BLaER1 treated with 17β-estradiol and CSF1 and Interleukin-3, amounts not matched to agents 10 nM and 100 nM (cell line): ENCODE measurements around the gene MRPS9.

ENCODE experiments used
- H3K27ac ChIP-seq, 11 experiments: shearing (Covaris generic); formaldehyde crosslinking; 2 replicates each; pipeline ENCODE4 v1.8.1; 2022
- H3K27me3 ChIP-seq, 11 experiments: shearing (Covaris generic); formaldehyde crosslinking; 2 replicates each; pipeline ENCODE4 v1.8.1; 2022
- H3K36me3 ChIP-seq, 11 experiments: shearing (Covaris generic); formaldehyde crosslinking; 2 replicates each; pipeline ENCODE4 v1.8.1; 2022
- H3K4me1 ChIP-seq, 10 experiments: shearing (Covaris generic); formaldehyde crosslinking; 2 replicates each; pipeline ENCODE4 v1.8.1; 2022
- H3K4me2 ChIP-seq, 11 experiments: shearing (Covaris generic); formaldehyde crosslinking; 2 replicates each; pipeline ENCODE4 v1.8.1; 2022
- H3K4me3 ChIP-seq, 10 experiments: shearing (Covaris generic); formaldehyde crosslinking; 2 replicates each; pipeline ENCODE4 v1.8.1; 2022
- H3K9ac ChIP-seq, 11 experiments: shearing (Covaris generic); formaldehyde crosslinking; 2 replicates each; pipeline ENCODE4 v1.8.1; 2022
- H3K9me3 ChIP-seq, 11 experiments: shearing (Covaris generic); formaldehyde crosslinking; replicated peaks in 1 of 11; 2 replicates each; pipeline ENCODE4 v1.8.1; 2022
- H4K20me1 ChIP-seq, 11 experiments: shearing (Covaris generic); formaldehyde crosslinking; 2 replicates each; pipeline ENCODE4 v1.8.1; 2022
- Cebpa-rat ChIP-seq, 11 experiments: shearing (Covaris generic); IDR thresholded peaks; 2 replicates each; pipeline ENCODE4 v1.8.1; 2022

Gene MRPS9

DNA sequence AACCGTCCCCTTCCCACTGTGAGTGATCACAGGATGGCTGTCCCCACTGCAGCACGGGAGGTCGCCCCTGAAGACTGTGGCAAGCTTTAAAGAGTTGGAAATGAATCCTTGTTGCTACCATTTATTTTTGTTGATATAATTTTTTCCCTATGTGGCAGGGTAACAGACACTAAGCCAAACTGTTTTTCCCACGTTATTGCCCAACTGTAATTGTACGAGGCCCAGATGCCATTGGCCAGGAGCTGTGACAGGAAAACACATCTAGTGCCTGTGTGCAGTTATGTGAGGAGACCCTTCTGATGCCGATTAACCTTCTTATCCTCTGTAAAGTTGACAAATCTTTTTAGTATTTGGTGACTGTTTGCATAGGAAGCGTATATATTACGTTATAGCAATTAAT lies 44.2 kb downstream of the MRPS9 start:
- Histone ChIP-seq H3K4me2 (no peak overlapping the region), H4K20me1 (no peaks in the 10 kb centered on the region), H3K27ac (no peak overlapping the region), H3K36me3 (peaks cover 10 to 43% (median 19%) of the 10 kb centered on the region in 11 experiments; a peak in 19 of 22 replicates), H3K4me1 (peaks cover 0 to 7% (median 5%) of the 10 kb centered on the region in 10 experiments; a peak in 12 of 20 replicates), H3K4me3 (no peak overlapping the region), H3K27me3 (no peaks in the 10 kb centered on the region), H3K9me3 (no peaks in the 10 kb centered on the region; a peak in 1 of 22 replicates), H3K9ac (no peak overlapping the region)
- TF ChIP-seq Cebpa-rat (IDR thresholded peaks at IDR 0.05): no peak

DNA sequence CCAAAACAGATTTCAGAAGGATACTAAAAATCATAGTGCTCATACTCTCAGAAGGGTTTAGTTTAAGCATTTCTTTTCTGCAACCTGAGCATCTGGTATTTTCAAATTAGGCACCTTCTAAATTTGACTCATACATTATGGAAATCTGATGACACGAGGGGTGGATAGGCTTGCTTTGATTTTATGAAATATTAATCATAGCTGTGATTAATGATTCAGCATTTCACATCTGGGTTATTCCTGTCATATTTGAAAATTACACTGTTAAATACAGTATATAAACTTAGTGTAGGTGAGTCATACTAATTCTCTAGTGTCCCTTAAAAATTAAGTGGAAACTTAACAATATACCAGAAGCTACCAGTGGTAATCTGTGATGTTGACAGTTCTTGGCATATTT lies 47.7 kb downstream of the MRPS9 start:
- peaks cover 0 to 18% (median 13%) of the 10 kb centered on the region in 10 experiments; a peak in 14 of 20 replicates for H3K4me1 ChIP-seq
- H4K20me1 ChIP-seq: no peaks in the 10 kb centered on the region
- no peak for TF ChIP-seq Cebpa-rat (IDR thresholded peaks at IDR 0.05)
- H3K36me3 ChIP-seq: peaks cover 18 to 46% (median 29%) of the 10 kb centered on the region in 11 experiments; a peak in 21 of 22 replicates
- no peaks in the 10 kb centered on the region for H3K27me3 ChIP-seq
- H3K9me3 ChIP-seq: no peaks in the 10 kb centered on the region; a peak in 2 of 22 replicates
- H3K9ac ChIP-seq: no peak overlapping the region
- no peak overlapping the region for H3K27ac ChIP-seq
- H3K4me3 ChIP-seq: no peak overlapping the region
- no peak overlapping the region for H3K4me2 ChIP-seq

DNA sequence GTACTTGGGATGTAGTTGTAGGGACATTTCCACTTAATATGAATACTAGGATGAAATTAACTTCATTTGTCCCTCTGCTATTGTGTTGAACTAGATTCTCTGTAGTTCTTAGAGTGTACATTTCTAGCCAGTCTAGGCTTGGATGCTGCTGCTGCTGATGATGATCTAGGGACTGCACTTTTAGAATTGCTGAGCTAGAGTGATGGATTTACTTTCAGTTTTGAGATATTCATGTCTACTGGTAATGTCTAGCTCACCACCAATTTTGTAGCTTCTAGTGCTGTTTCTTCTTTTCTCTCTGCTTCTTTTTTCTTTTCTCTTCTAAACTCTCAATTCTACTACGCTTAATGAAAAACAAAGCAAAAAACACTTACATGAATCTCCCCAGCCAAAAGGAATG lies 49.4 kb downstream of the MRPS9 start:
- H3K4me1 ChIP-seq: peaks cover 0 to 18% (median 13%) of the 10 kb centered on the region in 10 experiments; a peak in 14 of 20 replicates
- peaks cover 4 to 43% (median 19%) of the 10 kb centered on the region in 11 experiments; a peak in 17 of 22 replicates for H3K36me3 ChIP-seq
- no peaks in the 10 kb centered on the region for H4K20me1 ChIP-seq
- peak overlapping the region in 7 of 11 experiments; percentile 8 to 59 (median 35); a peak in 13 of 22 replicates for H3K4me2 ChIP-seq
- no peak overlapping the region for H3K27ac ChIP-seq
- no peaks in the 10 kb centered on the region for H3K27me3 ChIP-seq
- TF ChIP-seq Cebpa-rat (IDR thresholded peaks at IDR 0.05): no peak
- no peaks in the 10 kb centered on the region; a peak in 2 of 22 replicates for H3K9me3 ChIP-seq
- no peak overlapping the region for H3K9ac ChIP-seq
- H3K4me3 ChIP-seq: no peak overlapping the region

DNA sequence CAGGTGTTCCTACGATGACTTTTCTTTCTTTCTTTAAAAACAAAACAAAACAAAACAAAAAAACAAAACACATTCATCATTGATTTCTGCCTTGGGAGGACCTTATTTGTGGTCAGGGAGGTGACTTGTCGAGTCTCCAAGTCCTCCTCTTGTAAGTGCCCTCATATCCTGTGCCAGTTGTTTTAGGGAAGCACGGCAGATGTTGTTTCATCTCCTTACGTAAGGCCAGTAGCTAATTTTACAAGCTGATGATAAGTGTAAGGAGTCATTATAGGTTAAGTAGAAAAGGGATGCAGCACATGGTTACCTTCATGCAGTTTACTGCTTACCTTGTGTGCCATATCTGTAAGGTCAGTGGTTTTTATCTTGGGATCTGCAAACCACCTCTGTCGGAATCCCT lies 52.2 kb downstream of the MRPS9 start:
- Histone ChIP-seq H3K36me3 (peaks cover 11 to 62% (median 32%) of the 10 kb centered on the region in 11 experiments; a peak in 20 of 22 replicates), H3K4me1 (peaks cover 0 to 18% (median 13%) of the 10 kb centered on the region in 10 experiments; a peak in 14 of 20 replicates), H3K27me3 (no peaks in the 10 kb centered on the region), H4K20me1 (no peaks in the 10 kb centered on the region), H3K4me2 (peak overlapping the region in 4 of 11 experiments; percentile 19 to 49 (median 36); a peak in 6 of 22 replicates), H3K9me3 (no peaks in the 10 kb centered on the region; a peak in 2 of 22 replicates), H3K27ac (no peak overlapping the region), H3K9ac (no peak overlapping the region), H3K4me3 (no peak overlapping the region)
- TF ChIP-seq Cebpa-rat (IDR thresholded peaks at IDR 0.05): no peak

DNA sequence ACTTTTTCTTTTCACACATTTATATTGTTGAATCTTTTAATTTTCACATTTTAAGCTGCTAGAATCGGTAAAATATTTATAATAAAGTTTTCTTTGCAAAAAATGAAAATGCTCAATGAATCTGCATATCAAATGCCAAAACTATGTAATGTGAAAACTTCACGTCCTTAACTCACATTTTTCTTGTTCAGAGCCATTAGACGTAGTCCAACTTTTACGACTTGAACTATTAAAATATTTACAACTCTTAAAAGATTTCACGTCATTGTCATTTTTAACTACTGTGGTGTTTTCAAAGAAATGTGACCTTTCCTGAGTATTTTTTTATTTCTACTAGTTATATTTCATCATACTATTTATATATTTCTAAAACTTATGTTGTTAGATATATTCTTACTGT lies 54.9 kb downstream of the MRPS9 start:
- H3K27me3 ChIP-seq: no peaks in the 10 kb centered on the region
- H3K4me3 ChIP-seq: no peak overlapping the region
- no peak for TF ChIP-seq Cebpa-rat (IDR thresholded peaks at IDR 0.05)
- H3K27ac ChIP-seq: no peak overlapping the region; a peak in 1 of 22 replicates
- H4K20me1 ChIP-seq: no peaks in the 10 kb centered on the region
- no peak overlapping the region for H3K4me2 ChIP-seq
- H3K9ac ChIP-seq: no peak overlapping the region
- H3K36me3 ChIP-seq: peaks cover 29 to 89% (median 54%) of the 10 kb centered on the region in 11 experiments
- no peaks in the 10 kb centered on the region; a peak in 2 of 22 replicates for H3K9me3 ChIP-seq
- peaks cover 0 to 9% (median 2%) of the 10 kb centered on the region in 10 experiments; a peak in 7 of 20 replicates for H3K4me1 ChIP-seq

DNA sequence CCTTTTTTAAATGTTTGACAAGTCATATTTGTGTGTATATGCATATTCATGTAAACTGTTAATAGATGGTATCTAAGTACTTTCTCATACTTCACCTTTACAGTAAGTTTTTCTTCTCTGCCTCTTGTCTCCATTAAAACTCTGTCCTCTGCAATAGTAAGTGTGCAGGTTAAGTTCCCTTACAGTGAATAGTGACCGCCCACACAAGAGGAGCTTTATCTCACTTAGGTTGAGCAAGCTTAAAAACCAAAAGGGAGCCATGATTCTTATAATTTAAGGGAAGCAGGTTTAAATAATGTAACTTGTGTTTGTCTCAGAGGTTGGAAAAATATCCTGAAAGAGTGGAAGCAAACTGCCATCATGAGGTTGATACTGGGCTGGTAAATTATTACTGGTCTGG lies 61.3 kb downstream of the MRPS9 start:
- Histone ChIP-seq H3K4me3 (no peak overlapping the region), H3K27me3 (no peaks in the 10 kb centered on the region), H3K9me3 (no peaks in the 10 kb centered on the region), H3K4me1 (peaks cover 0 to 13% (median 0%) of the 10 kb centered on the region in 10 experiments; a peak in 7 of 20 replicates), H3K36me3 (peaks cover 46 to 90% (median 66%) of the 10 kb centered on the region in 11 experiments), H4K20me1 (no peaks in the 10 kb centered on the region), H3K4me2 (no peak overlapping the region), H3K9ac (no peak overlapping the region), H3K27ac (no peak overlapping the region)
- TF ChIP-seq Cebpa-rat (IDR thresholded peaks at IDR 0.05): no peak

DNA sequence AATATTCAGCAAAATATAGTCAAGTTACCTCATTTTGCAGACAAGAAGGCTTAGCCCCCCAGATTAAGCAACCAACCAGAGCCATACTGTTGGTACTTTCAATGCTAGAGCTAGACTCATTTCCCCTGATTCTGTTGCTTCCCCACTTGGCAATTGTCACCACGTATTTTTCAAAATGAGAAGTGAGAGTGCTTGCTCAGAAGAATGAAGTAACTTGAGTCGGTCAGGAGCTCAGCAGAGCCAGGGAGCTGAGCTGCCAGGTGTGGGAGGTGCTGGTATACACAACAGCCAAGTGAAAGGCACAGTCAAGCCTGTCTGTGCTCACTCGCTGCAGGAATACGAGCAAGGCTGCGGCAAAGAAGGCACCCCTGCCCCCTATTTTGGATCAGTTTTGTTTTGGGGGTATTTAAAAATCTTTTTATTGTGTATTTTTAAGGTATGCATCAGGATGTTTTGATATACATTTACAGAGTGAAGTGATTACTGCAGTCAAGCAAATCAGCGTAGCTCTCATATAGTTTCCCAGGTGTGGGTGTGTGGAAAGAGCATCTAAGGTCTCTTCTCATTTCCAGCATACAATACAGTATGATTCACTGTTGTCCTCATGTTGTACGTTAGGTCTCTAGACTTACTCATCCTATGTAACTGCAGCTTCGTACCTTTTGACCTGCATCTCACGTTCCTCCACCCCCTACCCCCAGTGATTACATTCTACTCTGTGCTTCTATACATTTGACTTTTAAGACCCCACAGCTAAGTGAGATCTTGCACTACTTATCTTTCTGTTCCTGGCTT lies 62.4 kb downstream of the MRPS9 start:
- H3K4me2 ChIP-seq: peak overlapping the region in 3 of 11 experiments; percentile 10 to 39 (median 36); a peak in 4 of 22 replicates
- peaks cover 42 to 83% (median 56%) of the 10 kb centered on the region in 11 experiments for H3K36me3 ChIP-seq
- H3K4me1 ChIP-seq: peaks cover 0 to 13% (median 0%) of the 10 kb centered on the region in 10 experiments; a peak in 7 of 20 replicates
- H4K20me1 ChIP-seq: no peaks in the 10 kb centered on the region
- no peaks in the 10 kb centered on the region for H3K9me3 ChIP-seq
- H3K27me3 ChIP-seq: no peaks in the 10 kb centered on the region
- no peak overlapping the region for H3K4me3 ChIP-seq
- TF ChIP-seq Cebpa-rat (IDR thresholded peaks at IDR 0.05): no peak
- no peak overlapping the region for H3K9ac ChIP-seq
- no peak overlapping the region for H3K27ac ChIP-seq

DNA sequence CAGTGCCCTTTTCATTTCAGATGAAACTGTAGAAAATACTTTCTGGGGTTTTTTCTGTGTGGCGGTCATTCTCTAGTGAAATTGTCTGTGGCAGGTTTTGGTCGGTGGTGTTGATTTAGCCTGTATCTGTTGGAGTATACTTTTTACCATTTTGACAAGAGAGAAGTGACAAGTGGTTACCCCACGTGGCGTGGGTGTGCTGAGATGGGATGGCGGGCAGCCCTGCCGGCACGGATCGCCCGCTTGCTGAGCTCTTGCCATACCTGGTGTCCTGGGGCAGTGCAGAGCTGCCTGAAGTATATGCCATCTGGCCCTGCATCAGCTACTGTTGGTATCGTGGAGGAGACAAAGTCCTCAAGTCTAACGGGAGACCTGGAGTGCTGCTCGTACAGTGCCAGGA lies 64.1 kb downstream of the MRPS9 start:
- H3K36me3 ChIP-seq: peaks cover 33 to 66% (median 42%) of the 10 kb centered on the region in 11 experiments
- H3K4me1 ChIP-seq: peaks cover 0 to 13% (median 0%) of the 10 kb centered on the region in 10 experiments; a peak in 7 of 20 replicates
- H3K9me3 ChIP-seq: no peaks in the 10 kb centered on the region
- no peaks in the 10 kb centered on the region for H4K20me1 ChIP-seq
- H3K4me2 ChIP-seq: no peak overlapping the region
- no peak overlapping the region for H3K9ac ChIP-seq
- H3K27me3 ChIP-seq: no peaks in the 10 kb centered on the region
- TF ChIP-seq Cebpa-rat (IDR thresholded peaks at IDR 0.05): no peak
- no peak overlapping the region for H3K4me3 ChIP-seq
- H3K27ac ChIP-seq: no peak overlapping the region

DNA sequence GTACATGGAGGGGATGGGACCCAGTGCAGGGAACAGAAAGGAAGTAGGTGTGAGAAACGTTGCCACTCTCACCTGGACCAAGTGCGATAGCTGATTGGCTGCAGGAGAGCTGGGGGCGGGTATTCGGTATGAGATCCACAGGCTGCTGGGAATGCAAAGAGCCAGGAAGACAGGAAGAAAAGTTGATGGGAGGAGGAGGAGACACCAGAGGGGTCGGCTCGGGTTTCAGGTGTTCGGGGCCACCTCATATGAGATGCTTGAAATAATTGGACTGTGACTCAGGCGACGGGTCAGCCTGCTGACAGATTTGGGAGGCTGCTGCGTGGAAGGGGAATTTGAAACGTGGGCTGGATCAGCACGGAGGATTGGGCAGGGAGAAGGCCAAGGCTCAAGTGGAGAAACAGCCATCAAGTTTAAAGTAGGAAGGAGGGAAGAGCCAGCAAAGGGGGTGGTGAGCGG lies 65.1 kb downstream of the MRPS9 start:
- Histone ChIP-seq H3K27ac (no peak overlapping the region), H4K20me1 (no peaks in the 10 kb centered on the region), H3K4me2 (no peak overlapping the region), H3K4me1 (peaks cover 0 to 13% (median 0%) of the 10 kb centered on the region in 10 experiments; a peak in 7 of 20 replicates), H3K27me3 (no peaks in the 10 kb centered on the region), H3K9ac (no peak overlapping the region), H3K36me3 (peaks cover 24 to 56% (median 32%) of the 10 kb centered on the region in 11 experiments), H3K4me3 (no peak overlapping the region), H3K9me3 (no peaks in the 10 kb centered on the region)
- no peak for TF ChIP-seq Cebpa-rat (IDR thresholded peaks at IDR 0.05)
